ENCODE results near the gene PINLYP. TPM values are rescaled to one million over a fixed set of nuclear protein-coding genes. Genes with fewer than 3 reads are reported as not detected.

PINLYP gene
- total RNA-seq, 1 experiment from 2014 or later, result 6.4 TPM

DNA sequence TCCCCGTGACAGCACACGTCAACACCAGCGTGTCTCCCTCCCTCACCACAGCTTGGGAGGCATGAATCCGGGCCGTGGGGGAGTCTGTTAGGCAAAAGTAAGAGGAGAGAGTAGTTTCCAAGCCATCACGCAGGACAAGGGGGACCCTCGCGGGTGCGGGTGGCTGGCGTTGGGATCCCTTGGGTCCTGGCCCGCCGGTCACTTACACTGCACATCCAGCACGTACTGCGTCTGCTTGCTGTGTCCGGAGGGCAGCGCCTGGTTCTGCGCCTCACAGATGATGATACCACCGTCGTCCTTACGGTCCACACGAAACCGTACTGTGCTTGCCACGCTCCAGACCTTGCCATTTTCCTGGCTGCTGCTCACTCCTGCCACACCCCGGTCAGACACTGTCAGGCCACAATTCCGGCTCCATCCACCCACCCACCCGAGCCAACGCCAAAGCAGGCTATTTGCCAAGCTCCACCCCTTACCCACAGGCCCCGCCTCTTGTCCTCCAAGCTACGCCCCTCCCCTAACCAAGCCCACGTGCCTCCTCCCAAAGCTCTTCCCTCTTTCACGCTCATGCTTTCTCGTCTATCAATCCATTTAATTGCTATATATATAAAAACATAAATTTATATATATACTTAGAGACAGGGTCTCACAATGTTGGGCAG lies 50.4 kb downstream of the PINLYP start:
- no peaks in the 10 kb centered on the region for H3K36me3 Mint-ChIP-seq
- H3K27ac Mint-ChIP-seq, result no peak overlapping the region
- TF ChIP-seq TEAD1 (CRISPR knock-in tag; IDR thresholded peaks at IDR 0.05), result no peak
- no peak for TF ChIP-seq GABPB1 (CRISPR knock-in tag; IDR thresholded peaks at IDR 0.05)
- no peak for TF ChIP-seq JAZF1 (CRISPR knock-in tag; IDR thresholded peaks at IDR 0.05)
- TF ChIP-seq IRF1 (CRISPR knock-in tag; IDR thresholded peaks at IDR 0.05), result no peak
- no peak for TF ChIP-seq SP1 (CRISPR knock-in tag; conservative IDR thresholded peaks at IDR 0.05)
- TF ChIP-seq PRRX2 (CRISPR knock-in tag; IDR thresholded peaks at IDR 0.05), result no peak
- no peak for TF ChIP-seq ZNF416 (CRISPR knock-in tag; IDR thresholded peaks at IDR 0.05)
- no peak for TF ChIP-seq ZBTB21 (CRISPR knock-in tag; IDR thresholded peaks at IDR 0.05; ENCODE audit: borderline replicate concordance)
- TF ChIP-seq TEAD4 (CRISPR knock-in tag; IDR thresholded peaks at IDR 0.05), result no peak
- TF ChIP-seq, protein P1, sequence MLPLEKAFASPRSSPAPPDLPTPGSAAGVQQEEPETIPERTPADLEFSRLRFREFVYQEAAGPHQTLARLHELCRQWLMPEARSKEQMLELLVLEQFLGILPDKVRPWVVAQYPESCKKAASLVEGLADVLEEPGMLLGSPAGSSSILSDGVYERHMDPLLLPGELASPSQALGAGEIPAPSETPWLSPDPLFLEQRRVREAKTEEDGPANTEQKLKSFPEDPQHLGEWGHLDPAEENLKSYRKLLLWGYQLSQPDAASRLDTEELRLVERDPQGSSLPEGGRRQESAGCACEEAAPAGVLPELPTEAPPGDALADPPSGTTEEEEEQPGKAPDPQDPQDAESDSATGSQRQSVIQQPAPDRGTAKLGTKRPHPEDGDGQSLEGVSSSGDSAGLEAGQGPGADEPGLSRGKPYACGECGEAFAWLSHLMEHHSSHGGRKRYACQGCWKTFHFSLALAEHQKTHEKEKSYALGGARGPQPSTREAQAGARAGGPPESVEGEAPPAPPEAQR (CRISPR knock-in tag; IDR thresholded peaks at IDR 0.05), result no peak
- no peak for TF ChIP-seq NR3C1 (CRISPR knock-in tag; conservative IDR thresholded peaks at IDR 0.05; ENCODE audit: low read depth)
- no peak for TF ChIP-seq OVOL2 (CRISPR knock-in tag; IDR thresholded peaks at IDR 0.05; ENCODE audit: borderline replicate concordance)
- CTCF ChIA-PET, result interaction anchor here (0.6 to 3.6 kb wide), 14 partner anchors 10 to 148 kb away, joined by 3 to 18 read pairs (median 4); partner anchors contain the start of genes IRGQ, ZNF575 and ZNF576
- peaks cover 39% of the 10 kb centered on the region for H3K27me3 Mint-ChIP-seq (ENCODE audit: low read depth)
- H3K9me3 Mint-ChIP-seq, result no peaks in the 10 kb centered on the region
- POLR2A ChIA-PET, result interaction anchor here (0.6 kb wide), 1 partner anchor 107 kb away, joined by 3 read pairs; no protein-coding TSS in a partner anchor
- H3K4me3 Mint-ChIP-seq, result no peak overlapping the region
- ATAC-seq, result peak; percentile 66
- peak; percentile 74 for DNase-seq (ENCODE audit: low spot score)
- peaks cover 17% of the 10 kb centered on the region for H3K4me1 Mint-ChIP-seq

- TF ChIP-seq MAX (CRISPR knock-in tag; IDR thresholded peaks at IDR 0.05), result no peak
- TF ChIP-seq, protein P2, sequence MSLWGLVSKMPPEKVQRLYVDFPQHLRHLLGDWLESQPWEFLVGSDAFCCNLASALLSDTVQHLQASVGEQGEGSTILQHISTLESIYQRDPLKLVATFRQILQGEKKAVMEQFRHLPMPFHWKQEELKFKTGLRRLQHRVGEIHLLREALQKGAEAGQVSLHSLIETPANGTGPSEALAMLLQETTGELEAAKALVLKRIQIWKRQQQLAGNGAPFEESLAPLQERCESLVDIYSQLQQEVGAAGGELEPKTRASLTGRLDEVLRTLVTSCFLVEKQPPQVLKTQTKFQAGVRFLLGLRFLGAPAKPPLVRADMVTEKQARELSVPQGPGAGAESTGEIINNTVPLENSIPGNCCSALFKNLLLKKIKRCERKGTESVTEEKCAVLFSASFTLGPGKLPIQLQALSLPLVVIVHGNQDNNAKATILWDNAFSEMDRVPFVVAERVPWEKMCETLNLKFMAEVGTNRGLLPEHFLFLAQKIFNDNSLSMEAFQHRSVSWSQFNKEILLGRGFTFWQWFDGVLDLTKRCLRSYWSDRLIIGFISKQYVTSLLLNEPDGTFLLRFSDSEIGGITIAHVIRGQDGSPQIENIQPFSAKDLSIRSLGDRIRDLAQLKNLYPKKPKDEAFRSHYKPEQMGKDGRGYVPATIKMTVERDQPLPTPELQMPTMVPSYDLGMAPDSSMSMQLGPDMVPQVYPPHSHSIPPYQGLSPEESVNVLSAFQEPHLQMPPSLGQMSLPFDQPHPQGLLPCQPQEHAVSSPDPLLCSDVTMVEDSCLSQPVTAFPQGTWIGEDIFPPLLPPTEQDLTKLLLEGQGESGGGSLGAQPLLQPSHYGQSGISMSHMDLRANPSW (CRISPR knock-in tag; conservative IDR thresholded peaks at IDR 0.05; ENCODE audit: low read depth), result no peak
- TF ChIP-seq ZBTB21 (CRISPR knock-in tag; IDR thresholded peaks at IDR 0.05; ENCODE audit: borderline replicate concordance), result no peak
- no peak for TF ChIP-seq CREM (CRISPR knock-in tag; IDR thresholded peaks at IDR 0.05)
- no peak for TF ChIP-seq OVOL2 (CRISPR knock-in tag; IDR thresholded peaks at IDR 0.05; ENCODE audit: borderline replicate concordance)
- no peak for TF ChIP-seq RELA (CRISPR knock-in tag; IDR thresholded peaks at IDR 0.05; ENCODE audit: borderline replicate concordance)
- no peak overlapping the region for H3K4me3 Mint-ChIP-seq
- no peak overlapping the region for H3K27ac Mint-ChIP-seq
These were observed 51.2 kb downstream of the PINLYP start for GRCh38 chr19:43626838-43627237.

More at GRCh38 chr19:43626838-43627237, 51.2 kb downstream of the PINLYP start:
- peaks cover 43% of the 10 kb centered on the region for H3K27me3 Mint-ChIP-seq (ENCODE audit: low read depth)
- ChIA-PET POLR2A (interaction anchor here (0.6 kb wide), 1 partner anchor 108 kb away, joined by 3 read pairs; no protein-coding TSS in a partner anchor), CTCF (interaction anchor here (0.7 to 3.6 kb wide), 13 partner anchors 9 to 1156 kb away, joined by 3 to 18 read pairs (median 5); partner anchors contain the start of genes IRGQ, ZNF575 and ZNF576)
- DNase-seq (ENCODE audit: low spot score) (no peak), ATAC-seq (no peak)
- no peaks in the 10 kb centered on the region for H3K36me3 Mint-ChIP-seq
- no peaks in the 10 kb centered on the region for H3K9me3 Mint-ChIP-seq
- H3K4me1 Mint-ChIP-seq, result peaks cover 15% of the 10 kb centered on the region

Data from WTC11 (cell line).